HG02981 (cell line): Measurements from ENCODE around the gene LRRC3C.
"Not testable (repeated sequence)": the region's sequence is repeated elsewhere in the genome, so short reads cannot be mapped to it uniquely, and the experiment has no call there.

ENCODE experiments used
- ATAC-seq: cut with Tn5 transposase; IDR thresholded peaks from one replicate; pipeline ENCODE4 v1.9.1; 2021; ENCODE audit warnings: mild to moderate bottlenecking, moderate library complexity; ENCODE audit not compliant: unreplicated experiment

The LRRC3C gene

DNA sequence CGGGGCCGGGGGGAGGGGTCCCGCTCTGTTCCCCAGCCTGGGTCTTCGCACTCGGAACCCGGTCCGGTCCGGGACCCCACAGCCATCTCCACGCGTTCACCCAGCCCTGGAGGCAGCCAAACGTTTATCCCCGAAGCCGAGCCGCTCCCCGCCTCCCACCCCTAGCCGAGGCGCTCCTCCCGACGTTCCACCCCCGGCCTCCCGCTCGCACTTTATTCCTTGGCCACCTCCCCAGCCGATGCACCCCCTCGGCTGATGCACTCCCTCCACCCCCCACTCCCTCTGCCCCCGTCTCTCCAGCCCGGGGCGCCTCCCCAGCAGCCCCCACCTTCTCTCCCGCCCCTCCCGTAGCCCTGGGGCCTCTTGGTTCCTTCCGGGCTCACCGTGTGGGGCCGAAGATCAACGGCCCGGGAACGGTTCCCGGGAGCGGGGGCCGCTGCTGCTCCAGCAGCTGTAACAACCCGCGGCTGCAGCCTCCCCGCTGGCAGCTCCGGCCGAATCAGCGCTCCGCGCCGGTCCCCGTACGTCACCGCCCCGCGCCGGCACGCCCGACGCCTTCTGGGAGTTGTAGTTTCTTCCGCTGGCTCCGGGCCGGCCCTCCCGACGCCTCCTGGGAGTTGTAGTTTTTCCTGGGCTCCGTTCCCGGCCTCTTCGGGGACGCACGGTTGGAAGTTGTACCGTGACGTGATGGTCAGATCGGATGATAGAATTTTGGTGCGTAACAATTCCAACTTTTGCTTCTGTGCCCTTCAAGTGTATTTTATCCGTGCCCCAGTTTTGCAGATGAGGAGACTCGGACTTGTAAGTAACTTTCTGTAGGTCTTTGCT is at the start of gene LRRC3C, which contains the start of gene ORMDL3:
TSS of gene LRRC3C (plus strand) at position 632 of the 828 bp plus-strand sequence. CDS start 13,792 bp downstream, outside the sequence.
TSS of gene ORMDL3 (minus strand) at position 501 of the 828 bp plus-strand sequence. CDS start 3,398 bp downstream, outside the sequence.
- ATAC-seq: peak; percentile 71

DNA sequence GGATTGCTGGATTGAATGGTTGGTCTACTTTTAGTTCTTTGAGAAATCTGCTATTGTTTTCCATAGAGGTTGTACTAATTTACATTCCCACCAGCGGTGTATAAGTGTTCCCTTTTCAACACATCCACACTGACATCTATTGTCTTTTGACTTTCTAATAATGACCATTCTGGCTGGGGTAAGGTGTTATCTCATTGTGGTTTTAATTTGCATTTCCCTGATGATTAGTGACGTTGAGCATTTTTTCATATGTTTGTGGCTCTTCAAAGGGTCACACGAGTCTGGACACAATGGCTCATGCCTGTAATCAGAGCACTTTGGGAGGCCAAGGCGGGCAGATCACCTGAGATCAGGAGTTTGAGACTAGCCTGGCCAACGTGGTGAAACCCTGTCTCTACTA is 41.4 kb upstream of the LRRC3C start:
- not testable (repeated sequence) for ATAC-seq

DNA sequence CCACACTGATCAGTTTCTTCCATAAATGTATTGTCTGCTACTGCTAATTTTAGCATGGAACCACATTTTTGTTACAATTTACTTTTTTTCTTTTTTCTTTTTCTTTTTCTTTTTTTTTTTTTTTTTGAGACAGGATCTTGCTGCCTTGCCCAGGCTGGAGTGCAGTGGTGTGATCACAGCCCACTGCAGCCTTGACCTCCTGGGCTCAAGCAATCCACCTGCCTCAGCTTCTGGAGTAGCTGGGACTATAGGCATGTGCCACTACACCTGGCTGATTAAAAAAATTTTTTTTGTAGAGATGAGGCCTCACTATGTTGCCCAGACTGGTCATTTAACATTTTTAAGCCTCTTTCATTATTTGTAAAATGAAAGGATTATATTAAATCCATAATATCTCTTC is 40.5 kb upstream of the LRRC3C start:
- no peak for ATAC-seq

GRCh38 chr17:39889200-39889599 is 38.3 kb upstream of the LRRC3C start:
- ATAC-seq: no peak

- ATAC-seq: no peak
Measured at GRCh38 chr17:39894681-39895376, 32.7 kb upstream of the LRRC3C start.

GRCh38 chr17:39898088-39898487 is 29.4 kb upstream of the LRRC3C start:
- ATAC-seq: no peak

DNA sequence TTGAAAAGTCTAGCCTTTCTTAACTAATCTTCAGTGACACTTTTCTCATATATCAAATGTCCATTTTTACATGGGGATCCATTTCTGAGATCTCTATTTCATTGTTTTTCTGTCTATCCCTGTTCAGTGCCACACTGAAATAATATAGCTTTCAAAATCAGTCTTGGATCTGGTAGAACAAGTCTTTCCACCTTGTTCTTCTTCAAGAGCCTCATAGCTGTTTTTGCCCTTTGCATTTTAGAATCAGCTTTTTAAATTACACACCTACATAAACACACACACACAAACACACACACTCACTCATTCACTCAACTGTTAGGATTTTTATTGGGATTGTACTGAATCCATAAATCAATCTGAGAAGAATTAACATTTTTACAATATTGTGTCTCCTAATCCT is 28.3 kb upstream of the LRRC3C start:
- no peak for ATAC-seq

GRCh38 chr17:39902027-39902426 is 25.5 kb upstream of the LRRC3C start:
- ATAC-seq: not testable (repeated sequence)

DNA sequence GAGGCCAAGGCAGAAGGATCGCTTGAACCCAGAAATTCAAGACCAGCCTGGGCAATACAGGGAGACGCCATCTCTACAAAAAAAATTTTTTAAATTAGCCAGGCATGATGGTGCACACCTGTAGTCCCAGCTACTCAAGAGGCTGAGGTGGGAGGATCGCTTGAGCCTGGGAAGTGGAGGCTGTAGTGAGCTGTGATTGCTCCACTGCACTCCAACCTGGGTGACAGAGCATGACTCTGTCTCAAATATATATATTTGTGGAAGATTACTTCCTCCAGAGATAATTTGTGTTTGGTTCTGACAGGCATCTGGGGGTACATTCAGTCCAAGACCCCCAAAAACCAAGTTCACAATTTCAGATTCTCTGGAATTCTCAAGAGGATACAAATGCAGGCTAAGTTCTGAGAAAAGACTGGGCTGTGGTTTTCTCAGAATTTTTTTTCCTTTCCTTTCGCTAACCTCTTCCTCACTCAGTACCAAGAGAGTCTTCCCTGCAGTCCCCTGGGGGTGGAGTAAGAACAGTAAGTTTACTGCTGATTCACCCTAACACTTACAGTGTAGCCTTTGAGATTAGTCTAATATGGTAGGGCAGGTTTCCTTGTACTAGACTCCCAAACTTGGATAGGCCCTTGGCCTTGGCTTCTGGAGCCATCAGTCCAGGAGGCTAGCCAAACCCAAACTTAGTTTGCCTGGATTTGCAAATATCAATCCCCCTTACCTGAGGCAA is 24.2 kb upstream of the LRRC3C start:
- ATAC-seq: no peak

DNA sequence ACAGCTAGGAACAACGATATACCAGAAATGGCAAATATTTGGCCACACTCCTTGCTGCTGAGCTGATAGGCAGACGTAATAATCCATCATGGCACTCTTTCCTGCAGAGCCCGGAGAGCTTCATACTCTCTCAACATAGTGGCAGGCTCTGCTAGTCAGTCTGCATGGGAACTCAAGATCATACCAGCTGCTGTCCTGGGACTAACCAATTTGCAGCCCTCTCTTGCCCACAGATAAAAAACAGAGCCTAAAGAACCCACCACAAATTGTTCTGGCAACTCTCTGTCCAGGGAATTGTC is 22.6 kb upstream of the LRRC3C start:
- no peak for ATAC-seq

GRCh38 chr17:39908789-39909352 is 18.7 kb upstream of the LRRC3C start:
- ATAC-seq: no peak

DNA sequence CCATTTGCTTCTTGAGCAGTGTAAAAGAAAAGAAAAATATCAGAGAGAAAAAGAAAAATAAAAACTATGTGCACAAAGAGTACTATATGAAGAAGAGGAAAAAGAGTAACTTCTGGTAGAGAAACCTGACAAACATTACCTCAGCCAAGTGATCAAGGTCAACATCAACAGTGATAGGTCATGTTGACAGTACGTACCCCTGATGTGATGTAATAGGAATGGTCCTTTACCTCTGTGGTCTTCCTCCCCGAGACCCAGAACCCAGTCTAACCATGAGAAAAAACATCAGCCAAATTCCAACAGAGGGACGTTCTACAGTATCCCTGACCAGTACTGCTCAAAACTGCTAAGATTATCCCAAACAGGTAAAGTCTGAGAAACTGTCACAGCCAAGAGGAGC is 13.5 kb upstream of the LRRC3C start:
- no peak for ATAC-seq

GRCh38 chr17:39915559-39915958 is 12.0 kb upstream of the LRRC3C start:
- ATAC-seq: no peak

DNA sequence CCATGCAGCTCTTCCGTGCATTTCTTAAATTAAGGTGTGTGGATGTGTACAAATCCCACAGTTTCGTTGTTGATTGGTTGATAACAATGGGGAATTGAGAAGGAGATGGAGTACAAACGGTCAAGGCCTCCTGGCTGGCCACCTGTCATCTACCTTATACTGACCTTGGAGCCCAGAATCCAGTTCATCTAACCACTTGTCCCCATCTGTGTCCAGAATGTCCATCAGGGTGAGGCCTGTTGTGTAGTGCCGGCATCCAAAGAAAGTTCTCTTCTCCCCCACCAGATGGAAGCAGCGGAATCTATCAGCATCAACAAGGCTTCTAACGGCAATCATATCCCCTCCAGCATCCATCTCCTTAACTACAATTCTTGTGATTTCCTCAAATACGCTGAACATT is 10.6 kb upstream of the LRRC3C start:
- ATAC-seq: no peak

DNA sequence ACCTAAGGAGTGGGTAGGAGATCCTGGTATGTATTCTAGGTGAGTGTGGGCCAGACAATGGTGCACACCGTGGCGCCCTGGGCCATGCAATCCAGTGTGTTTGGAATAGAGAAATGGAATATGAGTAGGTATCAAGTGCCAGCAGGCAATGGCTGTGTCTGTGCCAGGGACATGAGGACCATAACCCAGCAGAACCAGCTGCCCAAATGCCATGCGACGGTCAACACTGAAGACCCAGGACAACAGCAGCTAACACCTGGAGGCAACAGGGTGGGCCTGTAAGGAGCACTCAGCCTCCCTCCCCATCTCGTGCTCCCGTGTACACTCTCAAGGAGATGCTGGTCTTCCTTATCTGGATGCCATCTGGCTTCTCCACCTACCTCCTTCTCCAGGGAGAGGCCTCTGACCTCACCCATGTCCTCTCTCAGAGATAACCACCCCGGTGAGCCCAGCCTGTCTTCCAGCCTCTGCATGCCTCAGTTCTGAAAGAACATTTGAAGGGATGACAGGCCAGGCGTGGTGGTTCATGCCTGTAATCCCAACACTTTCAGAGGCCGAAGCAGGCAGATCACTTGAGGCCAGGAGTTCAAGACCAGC is 8.3 kb upstream of the LRRC3C start:
- ATAC-seq: no peak

DNA sequence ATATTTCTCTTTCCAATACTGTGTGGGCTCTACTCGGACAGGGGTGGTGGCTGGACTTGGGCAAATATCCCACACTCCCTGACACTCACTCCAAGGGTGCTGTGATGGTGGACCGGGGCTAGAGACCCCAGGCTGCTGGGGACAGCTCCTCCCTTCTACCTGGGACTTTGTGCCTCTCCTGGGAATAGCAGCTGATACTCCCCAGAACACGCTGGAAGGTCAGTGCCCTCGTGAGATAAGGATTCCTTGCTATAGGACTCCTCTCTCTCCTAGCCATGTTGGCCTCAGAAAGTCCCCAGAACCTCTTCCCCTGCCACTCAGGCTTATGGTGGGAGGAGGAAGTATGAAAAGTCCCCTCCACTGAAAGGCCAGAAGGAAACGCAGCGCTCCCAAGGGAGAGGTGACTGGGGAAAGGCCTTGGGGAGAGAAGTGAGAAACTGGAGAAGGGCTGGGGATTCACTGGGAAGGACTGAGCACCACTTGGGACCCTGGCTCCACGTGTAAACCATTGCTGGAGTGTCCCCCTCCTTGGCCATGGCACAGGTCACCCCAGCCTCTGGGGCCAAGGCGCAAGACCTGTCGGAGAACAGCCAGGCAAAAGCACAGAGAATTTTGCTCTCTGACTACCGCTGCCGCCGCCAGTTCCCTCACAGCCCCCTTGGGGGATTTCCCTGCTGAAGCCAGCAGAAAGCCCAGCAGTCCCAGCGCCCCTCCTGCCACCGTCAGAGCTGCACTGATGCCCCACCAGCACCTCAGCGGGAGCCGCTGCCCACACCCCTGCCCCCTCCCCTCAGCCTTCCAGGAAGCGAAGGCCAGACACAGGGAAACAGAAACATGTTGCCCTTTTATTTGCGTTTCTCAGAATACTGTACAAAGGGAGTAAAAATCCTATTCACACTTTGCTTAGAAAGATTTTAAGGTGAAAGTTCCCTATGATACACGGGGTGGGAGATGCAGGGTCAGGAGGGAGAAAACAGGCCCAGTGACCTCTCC is 7.0 kb upstream of the LRRC3C start:
- ATAC-seq: no peak

DNA sequence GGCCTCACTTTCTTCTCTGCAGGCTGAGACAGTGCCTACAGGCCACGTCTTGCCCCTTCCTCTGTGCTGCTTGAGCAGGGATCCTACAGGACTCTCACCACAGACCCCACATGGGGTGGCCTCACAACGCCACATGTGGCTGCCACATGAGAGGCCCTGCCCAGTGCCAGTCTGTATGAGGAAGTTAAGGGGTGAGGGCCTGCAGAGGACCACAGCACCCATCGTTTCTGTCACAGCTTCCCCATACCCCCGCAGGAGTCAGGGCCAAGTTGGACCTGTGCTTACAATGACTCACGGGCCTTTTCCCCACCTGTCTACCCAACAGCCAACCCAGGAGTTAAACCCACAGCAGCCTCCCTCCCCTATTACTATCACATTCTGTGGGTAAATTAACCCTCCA is 6.2 kb upstream of the LRRC3C start:
- ATAC-seq: no peak

- ATAC-seq: no peak
Measured at GRCh38 chr17:39922006-39922405, 5.5 kb upstream of the LRRC3C start.

DNA sequence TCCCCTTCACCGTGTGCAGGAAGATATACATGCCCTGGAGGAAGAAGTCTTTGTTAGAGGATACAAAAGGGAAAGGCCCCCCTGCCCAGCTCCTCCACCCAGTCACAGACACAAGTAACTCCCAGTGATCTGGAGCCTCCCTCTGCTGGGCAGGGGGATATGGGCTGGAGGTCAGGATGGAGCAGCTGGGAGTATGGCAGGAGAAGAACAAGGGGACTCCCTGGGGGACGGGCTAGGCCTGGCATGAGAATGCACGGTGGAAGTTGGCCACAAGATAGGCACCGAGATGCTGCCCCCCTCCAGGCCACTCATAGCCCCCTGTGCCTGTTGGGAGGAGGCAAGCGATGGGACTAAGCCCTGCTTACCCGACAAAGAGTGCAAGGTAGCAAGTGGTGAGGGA is 4.3 kb upstream of the LRRC3C start:
- no peak for ATAC-seq
